GM10266 (cell line): ENCODE measurements around the gene SLC22A31.

Source experiments
- DNase-seq: peaks from one replicate; pipeline ENCODE4 v3.0.0; 2012; ENCODE audit errors: extremely low spot score
- CTCF ChIP-seq: IDR thresholded peaks from 2 replicates; pipeline ENCODE4 v1.5.1; 2012; ENCODE audit warnings: mild to moderate bottlenecking, low read depth; ENCODE audit not compliant: control insufficient read depth, insufficient read depth; ENCODE audit errors: missing control alignments

SLC22A31 gene

DNA sequence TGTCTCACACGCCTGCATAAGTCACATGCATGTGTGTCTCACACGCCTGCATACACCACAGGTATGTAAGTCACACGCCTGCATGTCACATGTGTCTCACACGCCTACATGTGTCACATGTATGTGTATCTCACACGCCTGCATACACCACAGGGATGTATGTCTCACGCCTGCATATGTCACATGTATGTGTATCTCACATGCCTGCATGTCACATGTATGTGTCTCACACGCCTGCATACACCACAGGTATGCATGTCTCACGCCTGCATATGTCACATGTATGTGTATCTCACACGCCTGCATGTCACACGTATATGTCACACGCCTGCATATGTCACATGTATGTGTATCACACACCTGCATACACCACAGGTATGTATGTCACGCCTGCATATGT is 42.6 kb downstream of the SLC22A31 start:
- TF ChIP-seq CTCF = no peak
- DNase-seq = no peak

DNA sequence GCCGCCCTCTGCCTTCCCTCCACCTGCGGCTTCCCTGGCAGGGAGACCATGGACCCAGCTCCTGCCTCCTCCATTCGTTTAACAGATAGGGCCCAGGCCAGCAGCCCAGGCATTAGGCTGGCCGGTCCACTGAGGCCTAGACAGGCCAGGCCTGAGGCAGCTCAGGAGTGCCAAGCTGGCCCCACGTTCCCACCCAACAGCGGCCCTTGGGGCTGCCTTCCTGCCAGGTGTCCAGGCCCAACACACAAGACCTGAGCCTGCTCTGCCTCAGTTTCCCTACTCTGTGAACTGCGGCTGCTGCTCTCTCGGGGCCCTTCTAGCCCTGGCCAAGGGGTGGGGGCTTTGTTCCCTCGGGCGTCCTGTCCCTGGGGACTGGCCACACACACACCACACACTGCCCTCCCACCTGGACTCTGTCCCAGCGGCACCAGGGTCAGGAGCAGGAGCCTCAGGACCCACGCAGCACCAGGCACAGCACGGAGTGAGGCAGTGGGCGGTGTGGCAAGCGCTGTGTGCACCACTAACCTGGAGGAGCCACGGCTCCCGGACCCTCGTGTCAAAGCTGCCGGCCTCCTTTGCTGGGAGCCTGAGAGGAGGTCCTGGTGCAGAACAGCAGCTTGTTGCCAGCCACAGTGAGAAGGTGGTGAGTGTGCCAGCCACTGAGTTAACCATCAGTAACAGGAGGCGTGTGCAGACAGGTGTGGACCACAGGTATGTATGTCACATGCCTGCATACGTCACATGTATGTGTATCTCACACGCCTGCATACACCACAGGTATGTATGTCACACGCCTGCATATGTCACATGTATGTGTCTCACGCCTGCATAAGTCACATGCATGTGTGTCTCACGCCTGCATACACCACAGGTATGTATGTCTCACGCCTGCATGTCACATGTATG is 43.3 kb downstream of the SLC22A31 start:
- no peak for DNase-seq
- no peak for TF ChIP-seq CTCF

- no peak for TF ChIP-seq CTCF
- no peak for DNase-seq
These were observed 44.2 kb downstream of the SLC22A31 start for GRCh38 chr16:89155851-89156739.

DNA sequence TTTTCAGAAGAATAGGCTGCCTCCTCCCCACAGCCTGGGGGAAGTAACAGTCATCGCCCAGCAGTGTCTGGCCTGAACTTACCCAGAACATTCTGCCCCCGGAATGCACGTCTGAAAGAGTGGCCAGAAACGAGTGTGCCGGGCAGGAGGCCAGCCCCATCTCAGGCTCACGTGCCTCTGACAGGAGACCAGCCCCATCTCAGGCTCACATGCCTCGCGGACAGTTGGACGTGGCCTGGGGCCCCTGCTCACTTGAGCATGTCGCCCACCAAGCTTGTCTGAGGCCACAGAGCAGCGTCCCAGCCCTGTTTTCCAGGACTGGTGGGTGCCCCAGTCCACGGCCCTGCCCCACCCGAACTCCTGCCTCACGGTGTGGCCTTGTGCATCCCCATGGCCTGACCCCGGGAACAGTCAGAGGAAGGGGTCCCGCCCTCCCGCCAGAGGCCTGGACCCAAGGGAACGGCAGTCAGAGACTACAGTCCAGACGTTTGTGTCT is 45.1 kb downstream of the SLC22A31 start:
- no peak for DNase-seq
- TF ChIP-seq CTCF = no peak

DNA sequence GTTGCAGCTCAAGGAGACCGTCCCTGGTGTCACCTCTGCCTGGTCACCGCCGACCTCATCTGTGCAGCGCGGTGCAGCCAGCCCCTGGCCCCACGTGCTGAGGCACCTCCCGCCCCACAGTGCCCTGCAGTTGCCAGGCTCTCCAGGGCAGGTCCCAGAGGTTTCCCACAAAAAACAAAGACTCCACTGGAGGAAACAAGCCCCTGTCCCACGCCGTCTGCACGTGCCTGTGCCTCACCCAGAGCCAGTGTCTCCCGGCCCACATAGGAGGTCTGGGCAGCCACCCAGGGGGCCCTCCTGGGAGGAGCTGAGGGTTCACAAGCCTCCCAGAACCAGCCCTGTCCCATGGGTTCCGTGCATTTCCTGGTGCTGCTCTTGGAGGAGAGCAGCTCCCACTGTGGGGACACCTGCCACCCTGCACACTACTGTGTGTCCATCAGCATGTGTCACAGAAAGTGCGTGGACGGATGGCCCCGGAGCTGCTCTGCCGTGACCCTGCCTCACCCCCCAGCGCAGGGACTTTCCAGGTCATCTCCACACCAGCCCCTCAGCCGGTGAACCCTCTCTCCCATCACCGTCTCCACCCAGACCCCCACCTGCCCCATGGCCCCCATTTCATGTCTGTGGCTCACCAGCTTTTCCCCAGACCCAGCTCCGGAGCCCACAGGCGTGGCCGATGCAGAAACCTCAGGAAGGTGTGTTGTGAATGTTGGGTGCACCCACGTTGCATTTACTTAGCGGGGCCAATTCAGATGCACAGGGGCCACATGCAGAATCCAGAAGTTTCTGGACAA is 45.8 kb downstream of the SLC22A31 start:
- DNase-seq = no peak
- no peak for TF ChIP-seq CTCF

DNA sequence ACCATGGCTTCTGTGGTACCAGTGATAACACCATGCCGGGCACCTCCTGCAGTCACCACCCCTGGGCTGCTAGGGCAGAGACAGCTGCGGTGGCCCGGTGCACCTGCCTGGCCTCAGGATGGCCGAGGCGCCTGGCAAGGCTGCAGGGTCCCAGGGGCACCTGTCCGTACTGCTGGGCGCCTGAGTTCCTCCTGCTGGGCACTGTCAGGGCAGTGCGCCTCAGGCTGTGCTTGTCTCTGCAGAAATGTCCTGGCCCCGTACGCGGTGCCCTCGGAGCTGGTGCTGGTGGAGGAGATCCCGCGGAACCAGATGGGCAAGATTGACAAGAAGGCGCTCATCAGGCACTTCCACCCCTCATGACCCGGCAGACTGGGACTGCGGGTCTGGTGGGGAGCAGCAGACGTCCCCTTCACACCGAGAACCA is 46.5 kb downstream of the SLC22A31 start:
- TF ChIP-seq CTCF = no peak
- DNase-seq = no peak
